Upper lobe of left lung (tissue), 6 donors: ENCODE measurements around the gene CCIN. TPM values are rescaled to one million over a fixed set of nuclear protein-coding genes. Genes with fewer than 3 reads are reported as not detected.
"Not testable (repeated sequence)": the region's sequence is repeated elsewhere in the genome, so short reads cannot be mapped to it uniquely, and the experiment has no call there.

Experiments used
- ATAC-seq, 2 donors: fragments of 200-7000 bp; cut with Tn5 transposase; one replicate each; pipeline ENCODE4 v1.9.1; 2022; ENCODE audit warnings: mild to moderate bottlenecking in 2 of 2, moderate library complexity in 2 of 2; ENCODE audit not compliant: low FRiP score in 2 of 2
- DNase-seq, 2 donors: peaks; one replicate each; pipeline ENCODE4 v3.0.0-alpha.2; 2019 to 2020
- H3K27ac ChIP-seq, 4 donors: fragments of 200-600 bp; sonication (generic); one replicate each; pipeline ENCODE4 v1.5.1; 2016 to 2019
- H3K27me3 ChIP-seq, 4 donors: fragments of 200-600 bp; sonication (generic); one replicate each; pipeline ENCODE4 v1.5.1; 2017 to 2019
- H3K36me3 ChIP-seq, 4 donors: fragments of 200-600 bp; sonication (generic); one replicate each; pipeline ENCODE4 v1.5.1; 2016 to 2019
- H3K4me1 ChIP-seq, 4 donors: fragments of 200-600 bp; sonication (generic); one replicate each; pipeline ENCODE4 v1.5.1; 2018 to 2019
- H3K4me3 ChIP-seq, 4 donors: fragments of 200-600 bp; sonication (generic); one replicate each; pipeline ENCODE4 v1.5.1; 2017 to 2019; ENCODE audit warnings: mild to moderate bottlenecking in 2 of 4, moderate library complexity in 1 of 4
- H3K9me3 ChIP-seq, 4 donors: fragments of 200-600 bp; sonication (generic); one replicate each; pipeline ENCODE4 v1.5.1; 2018 to 2019
- EP300 ChIP-seq, 4 donors: sonication (generic); formaldehyde crosslinking; IDR thresholded peaks; one replicate each; pipeline ENCODE4 v1.5.1; 2017; ENCODE audit warnings: antibody characterized with exemption in 4 of 4, control low read depth in 2 of 4
- POLR2A ChIP-seq, 4 donors: fragments of 450-650 bp; IDR thresholded peaks; one replicate each; pipeline ENCODE4 v1.5.1; 2016 to 2017; ENCODE audit warnings: antibody characterized with exemption in 4 of 4, mild to moderate bottlenecking in 2 of 4
- POLR2AphosphoS5 ChIP-seq, 2 donors: sonication (generic); formaldehyde crosslinking; IDR thresholded peaks; one replicate each; pipeline ENCODE4 v1.5.1; 2017; ENCODE audit warnings: antibody characterized with exemption in 2 of 2
- WGBS, 2 donors: methylation state at CpG; one replicate each; pipeline ENCODE4 v1.1.5; 2017 to 2018; 5-methylcytosine and 5-hydroxymethylcytosine counted together
- total RNA-seq, 6 donors: library from RNA; depleted of rRNA in 4 of 6; stranded (reverse); fragments of >200 nt in 4 of 6; gene quantifications; one replicate each; pipeline versions ENCODE4 v1.1.0 to v1.2.1, GENCODE V29; 2016 to 2021
- TF ChIP-seq, protein P1 (sequence below), 6 experiments: fragments of 450-650 bp in 4 of 6; fragments of 200-600 bp in 2 of 6; sonication (generic) in 2 of 6; IDR thresholded peaks; one replicate each; pipeline ENCODE4 v1.5.1; 2016 to 2019; ENCODE audit warnings: antibody characterized with exemption in 6 of 6
- donor health status: DM: no; HTN: no; CAD: no; lungs with moderate emphysema.
- donor health status: DM: no; HTN: yes; CAD: no; lungs with severe emphysema.

Gene CCIN
- total RNA-seq, 6 donors from 2014 or later, result 0.30 to 1.4 (median 0.49) TPM; not detected in 1

- H3K36me3 ChIP-seq, result peaks cover 0 to 5% (median 2%) of the 10 kb centered on the region in 4 donors
- peak in 1 of 2 donors; percentile 71 for ATAC-seq
- H3K27ac ChIP-seq, result peak overlapping the region; percentile 31 to 81 (median 55)
- WGBS, 2 donors, result 26 to 53% methylated on average over 11 of the region's 11 CpGs
- H3K27me3 ChIP-seq, result no peaks in the 10 kb centered on the region
- peaks cover 0 to 3% (median 0%) of the 10 kb centered on the region in 4 donors for H3K9me3 ChIP-seq
- DNase-seq, result peak in 1 of 2 donors; percentile 64
- H3K4me1 ChIP-seq, result peaks cover 24 to 59% (median 48%) of the 10 kb centered on the region in 4 donors
- TF ChIP-seq, protein P1, sequence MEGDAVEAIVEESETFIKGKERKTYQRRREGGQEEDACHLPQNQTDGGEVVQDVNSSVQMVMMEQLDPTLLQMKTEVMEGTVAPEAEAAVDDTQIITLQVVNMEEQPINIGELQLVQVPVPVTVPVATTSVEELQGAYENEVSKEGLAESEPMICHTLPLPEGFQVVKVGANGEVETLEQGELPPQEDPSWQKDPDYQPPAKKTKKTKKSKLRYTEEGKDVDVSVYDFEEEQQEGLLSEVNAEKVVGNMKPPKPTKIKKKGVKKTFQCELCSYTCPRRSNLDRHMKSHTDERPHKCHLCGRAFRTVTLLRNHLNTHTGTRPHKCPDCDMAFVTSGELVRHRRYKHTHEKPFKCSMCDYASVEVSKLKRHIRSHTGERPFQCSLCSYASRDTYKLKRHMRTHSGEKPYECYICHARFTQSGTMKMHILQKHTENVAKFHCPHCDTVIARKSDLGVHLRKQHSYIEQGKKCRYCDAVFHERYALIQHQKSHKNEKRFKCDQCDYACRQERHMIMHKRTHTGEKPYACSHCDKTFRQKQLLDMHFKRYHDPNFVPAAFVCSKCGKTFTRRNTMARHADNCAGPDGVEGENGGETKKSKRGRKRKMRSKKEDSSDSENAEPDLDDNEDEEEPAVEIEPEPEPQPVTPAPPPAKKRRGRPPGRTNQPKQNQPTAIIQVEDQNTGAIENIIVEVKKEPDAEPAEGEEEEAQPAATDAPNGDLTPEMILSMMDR (IDR thresholded peaks at IDR 0.05), result no peak
- TF ChIP-seq POLR2A (IDR thresholded peaks at IDR 0.05) (peak in 1 of 4 donors; percentile 26), EP300 (IDR thresholded peaks at IDR 0.05) (peak in 2 of 4 donors; percentile 34 to 78), POLR2AphosphoS5 (IDR thresholded peaks at IDR 0.05) (peak in 1 of 2 donors; percentile 28)
- H3K4me3 ChIP-seq, result no peak overlapping the region
These were observed 14.7 kb upstream of the CCIN start for GRCh38 chr9:36154331-36154952.

- Histone ChIP-seq H3K27ac (peak overlapping the region in 1 of 4 donors; percentile 81), H3K4me1 (peaks cover 19 to 42% (median 35%) of the 10 kb centered on the region in 4 donors), H3K36me3 (peaks cover 0 to 5% (median 2%) of the 10 kb centered on the region in 4 donors), H3K27me3 (no peaks in the 10 kb centered on the region), H3K9me3 (peaks cover 0 to 3% (median 0%) of the 10 kb centered on the region in 4 donors), H3K4me3 (no peak overlapping the region)
- TF ChIP-seq EP300 (IDR thresholded peaks at IDR 0.05) (no peak), POLR2A (IDR thresholded peaks at IDR 0.05) (no peak), POLR2AphosphoS5 (IDR thresholded peaks at IDR 0.05) (no peak)
- TF ChIP-seq, protein P1 (IDR thresholded peaks at IDR 0.05), result no peak
- DNase-seq, result no peak
- 91 to 95% methylated on average over 6 of the region's 6 CpGs for WGBS, 2 donors
- no peak for ATAC-seq
These were observed 13.1 kb upstream of the CCIN start for GRCh38 chr9:36156116-36156515.

DNA sequence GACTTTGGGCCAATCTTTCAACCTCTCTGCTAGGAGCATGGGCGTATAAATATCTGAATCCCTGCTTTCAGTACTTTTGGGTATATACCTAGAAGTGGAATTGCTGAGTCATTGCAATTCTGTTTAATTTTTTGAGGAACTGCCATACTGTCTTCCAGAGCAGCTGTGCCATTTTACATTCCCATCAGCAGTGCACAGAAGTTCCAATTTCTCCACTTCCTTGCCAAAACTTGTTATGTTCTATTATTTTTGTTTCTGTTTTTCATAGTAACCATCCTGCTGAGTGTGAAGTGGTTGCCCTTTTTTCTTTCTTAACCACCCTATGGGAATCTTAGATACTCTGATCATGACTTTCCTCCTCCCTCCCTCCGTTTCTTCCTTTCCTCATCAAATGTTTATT, 11.1 kb upstream of the CCIN start:
- peaks cover 0 to 3% (median 0%) of the 10 kb centered on the region in 4 donors for H3K9me3 ChIP-seq
- no peak overlapping the region for H3K4me3 ChIP-seq
- no peaks in the 10 kb centered on the region for H3K27me3 ChIP-seq
- no peak for TF ChIP-seq EP300 (IDR thresholded peaks at IDR 0.05)
- no peak for TF ChIP-seq POLR2AphosphoS5 (IDR thresholded peaks at IDR 0.05)
- TF ChIP-seq, protein P1 (IDR thresholded peaks at IDR 0.05), result no peak
- TF ChIP-seq POLR2A (IDR thresholded peaks at IDR 0.05), result no peak
- WGBS, 2 donors, result 71 to 79% methylated on average over 2 of the region's 2 CpGs
- H3K36me3 ChIP-seq, result peaks cover 0 to 5% (median 2%) of the 10 kb centered on the region in 4 donors
- peaks cover 7 to 27% (median 23%) of the 10 kb centered on the region in 4 donors for H3K4me1 ChIP-seq
- peak overlapping the region; percentile 46 to 67 (median 48) for H3K27ac ChIP-seq
- DNase-seq (no peak), ATAC-seq (peak; percentile 40 to 50)

DNA sequence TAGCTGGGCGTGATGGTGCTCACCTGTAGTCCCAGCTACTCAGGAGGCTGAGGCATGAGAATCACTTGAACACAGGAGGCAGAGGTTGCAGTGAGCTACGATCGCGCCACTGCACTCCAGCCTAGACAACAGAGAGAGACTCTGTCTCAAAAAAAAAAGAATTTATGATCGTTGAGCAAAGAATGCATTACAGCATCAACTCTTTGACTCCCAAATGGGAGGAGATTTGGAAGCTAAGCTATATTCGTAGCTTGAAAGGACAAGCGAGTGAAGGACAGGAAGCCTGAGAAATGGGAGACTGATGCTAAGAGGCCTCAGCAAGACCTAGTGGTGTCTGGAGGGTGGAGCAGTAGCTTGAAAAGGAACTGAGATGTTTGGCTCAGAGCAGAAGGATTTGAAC, 10.3 kb upstream of the CCIN start:
- ATAC-seq, result peak in 1 of 2 donors; percentile 74
- H3K27ac ChIP-seq, result peak overlapping the region; percentile 46 to 67 (median 48)
- WGBS, 2 donors, result 81 to 86% methylated on average over 7 of the region's 7 CpGs

GRCh38 chr9:36159509-36159908, 9.7 kb upstream of the CCIN start:
- Histone ChIP-seq H3K4me1 (peaks cover 3 to 17% (median 16%) of the 10 kb centered on the region in 4 donors), H3K27ac (peak overlapping the region in 2 of 4 donors; percentile 12 to 67)
- H3K36me3 ChIP-seq, H3K4me3 ChIP-seq, DNase-seq, H3K27me3 ChIP-seq, H3K9me3 ChIP-seq, ATAC-seq: not testable (repeated sequence)
- 90 to 94% methylated on average over 4 of the region's 4 CpGs for WGBS, 2 donors

More for the DNA sequence above, 10.3 kb upstream of the CCIN start:
- DNase-seq, result no peak
- peaks cover 0 to 3% (median 0%) of the 10 kb centered on the region in 4 donors for H3K9me3 ChIP-seq
- peaks cover 8 to 23% (median 22%) of the 10 kb centered on the region in 4 donors for H3K4me1 ChIP-seq
- H3K36me3 ChIP-seq, result peaks cover 0 to 5% (median 2%) of the 10 kb centered on the region in 4 donors
- H3K27me3 ChIP-seq, result no peaks in the 10 kb centered on the region
- TF ChIP-seq EP300 (IDR thresholded peaks at IDR 0.05), result no peak
- no peak for TF ChIP-seq POLR2A (IDR thresholded peaks at IDR 0.05)
- TF ChIP-seq, protein P1 (IDR thresholded peaks at IDR 0.05), result no peak
- no peak for TF ChIP-seq POLR2AphosphoS5 (IDR thresholded peaks at IDR 0.05)
- no peak overlapping the region for H3K4me3 ChIP-seq

- not testable (repeated sequence) for H3K9me3 ChIP-seq, DNase-seq, H3K36me3 ChIP-seq, ATAC-seq, H3K27ac ChIP-seq, H3K27me3 ChIP-seq, H3K4me3 ChIP-seq
- WGBS, 2 donors, result 73 to 78% methylated on average over 11 of the region's 11 CpGs
- peaks cover 3 to 14% (median 11%) of the 10 kb centered on the region in 4 donors for H3K4me1 ChIP-seq
These were observed 9.1 kb upstream of the CCIN start for GRCh38 chr9:36160126-36160525.
